ENCODE data around the gene LRP3. TPM values are rescaled to one million over a fixed set of nuclear protein-coding genes. Genes with fewer than 3 reads are reported as not detected.

Gene LRP3
- total and polyA plus RNA-seq, 2 experiments from 2014 or later, result 3.5 to 62.7 TPM

DNA sequence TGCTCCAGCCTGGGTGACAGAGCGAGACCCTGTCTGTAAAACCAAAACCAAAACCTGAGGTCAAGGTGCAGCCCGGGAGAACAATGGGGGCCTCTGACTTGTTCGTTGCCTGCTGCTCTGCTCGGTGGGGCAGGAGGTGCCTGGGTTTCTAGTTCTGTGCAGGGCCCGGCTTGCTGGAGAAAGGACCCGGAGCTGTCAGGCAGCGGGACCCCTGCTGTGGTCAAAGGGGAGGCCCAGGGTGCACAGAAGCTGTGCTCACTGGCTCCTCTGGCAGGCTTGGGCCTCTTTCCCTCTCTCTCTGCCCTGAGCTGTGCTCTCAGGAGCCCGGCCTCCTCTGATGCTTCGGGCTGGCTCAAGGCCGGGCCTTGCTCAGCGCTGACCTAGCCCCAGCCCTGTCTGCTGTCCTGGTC, 3.5 kb downstream of the LRP3 start (continued):
- TF ChIP-seq, protein P1, sequence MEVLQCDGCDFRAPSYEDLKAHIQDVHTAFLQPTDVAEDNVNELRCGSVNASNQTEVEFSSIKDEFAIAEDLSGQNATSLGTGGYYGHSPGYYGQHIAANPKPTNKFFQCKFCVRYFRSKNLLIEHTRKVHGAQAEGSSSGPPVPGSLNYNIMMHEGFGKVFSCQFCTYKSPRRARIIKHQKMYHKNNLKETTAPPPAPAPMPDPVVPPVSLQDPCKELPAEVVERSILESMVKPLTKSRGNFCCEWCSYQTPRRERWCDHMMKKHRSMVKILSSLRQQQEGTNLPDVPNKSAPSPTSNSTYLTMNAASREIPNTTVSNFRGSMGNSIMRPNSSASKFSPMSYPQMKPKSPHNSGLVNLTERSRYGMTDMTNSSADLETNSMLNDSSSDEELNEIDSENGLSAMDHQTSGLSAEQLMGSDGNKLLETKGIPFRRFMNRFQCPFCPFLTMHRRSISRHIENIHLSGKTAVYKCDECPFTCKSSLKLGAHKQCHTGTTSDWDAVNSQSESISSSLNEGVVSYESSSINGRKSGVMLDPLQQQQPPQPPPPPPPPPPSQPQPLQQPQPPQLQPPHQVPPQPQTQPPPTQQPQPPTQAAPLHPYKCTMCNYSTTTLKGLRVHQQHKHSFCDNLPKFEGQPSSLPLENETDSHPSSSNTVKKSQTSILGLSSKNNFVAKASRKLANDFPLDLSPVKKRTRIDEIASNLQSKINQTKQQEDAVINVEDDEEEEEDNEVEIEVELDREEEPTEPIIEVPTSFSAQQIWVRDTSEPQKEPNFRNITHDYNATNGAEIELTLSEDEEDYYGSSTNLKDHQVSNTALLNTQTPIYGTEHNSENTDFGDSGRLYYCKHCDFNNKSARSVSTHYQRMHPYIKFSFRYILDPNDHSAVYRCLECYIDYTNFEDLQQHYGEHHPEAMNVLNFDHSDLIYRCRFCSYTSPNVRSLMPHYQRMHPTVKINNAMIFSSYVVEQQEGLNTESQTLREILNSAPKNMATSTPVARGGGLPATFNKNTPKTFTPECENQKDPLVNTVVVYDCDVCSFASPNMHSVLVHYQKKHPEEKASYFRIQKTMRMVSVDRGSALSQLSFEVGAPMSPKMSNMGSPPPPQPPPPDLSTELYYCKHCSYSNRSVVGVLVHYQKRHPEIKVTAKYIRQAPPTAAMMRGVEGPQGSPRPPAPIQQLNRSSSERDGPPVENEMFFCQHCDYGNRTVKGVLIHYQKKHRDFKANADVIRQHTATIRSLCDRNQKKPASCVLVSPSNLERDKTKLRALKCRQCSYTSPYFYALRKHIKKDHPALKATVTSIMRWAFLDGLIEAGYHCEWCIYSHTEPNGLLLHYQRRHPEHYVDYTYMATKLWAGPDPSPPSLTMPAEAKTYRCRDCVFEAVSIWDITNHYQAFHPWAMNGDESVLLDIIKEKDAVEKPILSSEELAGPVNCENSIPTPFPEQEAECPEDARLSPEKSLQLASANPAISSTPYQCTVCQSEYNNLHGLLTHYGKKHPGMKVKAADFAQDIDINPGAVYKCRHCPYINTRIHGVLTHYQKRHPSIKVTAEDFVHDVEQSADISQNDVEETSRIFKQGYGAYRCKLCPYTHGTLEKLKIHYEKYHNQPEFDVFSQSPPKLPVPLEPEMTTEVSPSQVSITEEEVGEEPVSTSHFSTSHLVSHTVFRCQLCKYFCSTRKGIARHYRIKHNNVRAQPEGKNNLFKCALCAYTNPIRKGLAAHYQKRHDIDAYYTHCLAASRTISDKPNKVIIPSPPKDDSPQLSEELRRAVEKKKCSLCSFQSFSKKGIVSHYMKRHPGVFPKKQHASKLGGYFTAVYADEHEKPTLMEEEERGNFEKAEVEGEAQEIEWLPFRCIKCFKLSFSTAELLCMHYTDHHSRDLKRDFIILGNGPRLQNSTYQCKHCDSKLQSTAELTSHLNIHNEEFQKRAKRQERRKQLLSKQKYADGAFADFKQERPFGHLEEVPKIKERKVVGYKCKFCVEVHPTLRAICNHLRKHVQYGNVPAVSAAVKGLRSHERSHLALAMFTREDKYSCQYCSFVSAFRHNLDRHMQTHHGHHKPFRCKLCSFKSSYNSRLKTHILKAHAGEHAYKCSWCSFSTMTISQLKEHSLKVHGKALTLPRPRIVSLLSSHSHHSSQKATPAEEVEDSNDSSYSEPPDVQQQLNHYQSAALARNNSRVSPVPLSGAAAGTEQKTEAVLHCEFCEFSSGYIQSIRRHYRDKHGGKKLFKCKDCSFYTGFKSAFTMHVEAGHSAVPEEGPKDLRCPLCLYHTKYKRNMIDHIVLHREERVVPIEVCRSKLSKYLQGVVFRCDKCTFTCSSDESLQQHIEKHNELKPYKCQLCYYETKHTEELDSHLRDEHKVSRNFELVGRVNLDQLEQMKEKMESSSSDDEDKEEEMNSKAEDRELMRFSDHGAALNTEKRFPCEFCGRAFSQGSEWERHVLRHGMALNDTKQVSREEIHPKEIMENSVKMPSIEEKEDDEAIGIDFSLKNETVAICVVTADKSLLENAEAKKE (CRISPR knock-in tag; IDR thresholded peaks at IDR 0.05), result no peak
- TF ChIP-seq, protein P2, sequence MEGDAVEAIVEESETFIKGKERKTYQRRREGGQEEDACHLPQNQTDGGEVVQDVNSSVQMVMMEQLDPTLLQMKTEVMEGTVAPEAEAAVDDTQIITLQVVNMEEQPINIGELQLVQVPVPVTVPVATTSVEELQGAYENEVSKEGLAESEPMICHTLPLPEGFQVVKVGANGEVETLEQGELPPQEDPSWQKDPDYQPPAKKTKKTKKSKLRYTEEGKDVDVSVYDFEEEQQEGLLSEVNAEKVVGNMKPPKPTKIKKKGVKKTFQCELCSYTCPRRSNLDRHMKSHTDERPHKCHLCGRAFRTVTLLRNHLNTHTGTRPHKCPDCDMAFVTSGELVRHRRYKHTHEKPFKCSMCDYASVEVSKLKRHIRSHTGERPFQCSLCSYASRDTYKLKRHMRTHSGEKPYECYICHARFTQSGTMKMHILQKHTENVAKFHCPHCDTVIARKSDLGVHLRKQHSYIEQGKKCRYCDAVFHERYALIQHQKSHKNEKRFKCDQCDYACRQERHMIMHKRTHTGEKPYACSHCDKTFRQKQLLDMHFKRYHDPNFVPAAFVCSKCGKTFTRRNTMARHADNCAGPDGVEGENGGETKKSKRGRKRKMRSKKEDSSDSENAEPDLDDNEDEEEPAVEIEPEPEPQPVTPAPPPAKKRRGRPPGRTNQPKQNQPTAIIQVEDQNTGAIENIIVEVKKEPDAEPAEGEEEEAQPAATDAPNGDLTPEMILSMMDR (conservative IDR thresholded peaks at IDR 0.05; ENCODE audit: low read depth in 2 of 2), result no peak
- TF ChIP-seq NANOG (IDR thresholded peaks at IDR 0.05; ENCODE audit: borderline replicate concordance) (no peak), JUNB (IDR thresholded peaks at IDR 0.05; ENCODE audit: unreplicated experiment) (no peak)

DNA sequence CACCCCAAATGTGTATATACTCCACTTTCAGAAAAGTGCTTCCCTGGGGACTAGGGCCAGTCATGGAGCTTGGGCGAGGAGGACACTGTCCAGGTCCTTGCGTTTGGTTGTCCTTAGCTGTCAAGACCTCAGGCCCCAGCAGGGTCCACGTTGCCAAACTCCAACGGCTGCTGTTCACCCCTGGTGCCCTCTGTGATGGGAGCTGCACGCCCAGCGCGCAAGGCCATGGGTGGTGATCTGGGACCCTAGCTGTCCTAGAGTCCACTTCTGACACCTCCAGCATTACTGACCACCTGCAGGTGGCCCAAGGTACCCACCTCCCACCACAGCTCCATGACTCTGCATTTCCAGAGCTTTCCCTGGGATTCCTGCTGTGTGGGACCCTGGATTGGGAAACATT, 4.0 kb downstream of the LRP3 start:
- peaks cover 5% of the 10 kb centered on the region; the same call in 1 of the 2 replicates for H3K4me1 ChIP-seq (ENCODE audit: insufficient read depth)
- no peak overlapping the region for H2AFZ ChIP-seq
- no peaks in the 10 kb centered on the region for H3K79me2 ChIP-seq (replicated peaks; ENCODE audit: insufficient read depth)
- no peak overlapping the region for H3K27ac ChIP-seq (ENCODE audit: low read depth)
- Mint-ChIP-seq H3K4me1 (no peaks in the 10 kb centered on the region), H3K4me3 (no peak overlapping the region), H3K36me3 (ENCODE audit: low read depth) (peaks cover 6% of the 10 kb centered on the region), H3K27ac (no peak overlapping the region), H3K27me3 (ENCODE audit: insufficient read depth, low read depth, poor library complexity) (peaks cover 13% of the 10 kb centered on the region), H3K9me3 (no peaks in the 10 kb centered on the region; the same call in 2 of the 3 replicates)
- peaks cover 4% of the 10 kb centered on the region; the same call in 1 of the 2 replicates for H4K20me1 ChIP-seq (replicated peaks; ENCODE audit: insufficient read depth)
- H3F3A ChIP-seq (replicated peaks; ENCODE audit: low read depth), result no peaks in the 10 kb centered on the region
- no peak for ATAC-seq
- no peak for TF ChIP-seq JUNB (IDR thresholded peaks at IDR 0.05; ENCODE audit: unreplicated experiment)
- TF ChIP-seq ZNF331 (CRISPR knock-in tag; IDR thresholded peaks at IDR 0.05; ENCODE audit: low read depth), result no peak
- DNase-seq (ENCODE audit: low spot score), result no peak
- no peaks in the 10 kb centered on the region for H3K9me2 ChIP-seq (ENCODE audit: insufficient read depth)
- no peaks in the 10 kb centered on the region for H3K36me3 ChIP-seq (ENCODE audit: insufficient read depth)
- peaks cover 12% of the 10 kb centered on the region for H3K27me3 ChIP-seq (ENCODE audit: insufficient read depth)
- H3K4me2 ChIP-seq, result no peak overlapping the region
- H3K4me3 ChIP-seq, result no peak overlapping the region
